HG03196 (cell line): ENCODE data around the gene DYNLL1.
"Not testable (repeated sequence)": the region's sequence is repeated elsewhere in the genome, so short reads cannot be mapped to it uniquely, and the experiment has no call there.

Source experiments
- ATAC-seq: cut with Tn5 transposase; IDR thresholded peaks from one replicate; pipeline ENCODE4 v1.9.1; 2021; ENCODE audit not compliant: unreplicated experiment

DYNLL1 gene

GRCh38 chr12:120504587-120504986, 8.7 kb downstream of the DYNLL1 start:
- no peak for ATAC-seq

GRCh38 chr12:120508537-120508936, 12.6 kb downstream of the DYNLL1 start:
- no peak for ATAC-seq

GRCh38 chr12:120514002-120514401, 18.1 kb downstream of the DYNLL1 start:
- no peak for ATAC-seq

GRCh38 chr12:120515496-120515895, 19.6 kb downstream of the DYNLL1 start:
- no peak for ATAC-seq

GRCh38 chr12:120519324-120519723, 23.4 kb downstream of the DYNLL1 start:
- ATAC-seq: not testable (repeated sequence)

- no peak for ATAC-seq
Observed at GRCh38 chr12:120522568-120522967, 26.7 kb downstream of the DYNLL1 start.

- ATAC-seq: peak; percentile 77
Observed at GRCh38 chr12:120528861-120529525, 33.1 kb downstream of the DYNLL1 start, which contains the start of gene COQ5. COQ5 (minus strand) TSS chr12:120529158; CDS start chr12:120529141, 17 bp downstream.

- ATAC-seq: no peak
Observed at GRCh38 chr12:120529641-120530417, 33.9 kb downstream of the DYNLL1 start.

- ATAC-seq: not testable (repeated sequence)
Observed at GRCh38 chr12:120530418-120530761, 34.5 kb downstream of the DYNLL1 start.

- ATAC-seq: no peak
Observed at GRCh38 chr12:120532701-120533238, 36.9 kb downstream of the DYNLL1 start.

- ATAC-seq: peak; percentile 66
Observed at GRCh38 chr12:120534203-120534702, 38.3 kb downstream of the DYNLL1 start, which contains the start of gene RNF10. RNF10 (plus strand) TSS chr12:120534356; CDS start chr12:120534812, 456 bp downstream.

GRCh38 chr12:120534703-120535655, 39.1 kb downstream of the DYNLL1 start:
- peak; percentile 28 for ATAC-seq

GRCh38 chr12:120536064-120536791, 40.3 kb downstream of the DYNLL1 start:
- no peak for ATAC-seq

- ATAC-seq: no peak
Observed at GRCh38 chr12:120537856-120538220, 41.9 kb downstream of the DYNLL1 start.

GRCh38 chr12:120538281-120539156, 42.6 kb downstream of the DYNLL1 start:
- no peak for ATAC-seq

GRCh38 chr12:120539303-120539702, 43.4 kb downstream of the DYNLL1 start:
- ATAC-seq: no peak

GRCh38 chr12:120540445-120540844, 44.5 kb downstream of the DYNLL1 start:
- no peak for ATAC-seq

GRCh38 chr12:120542166-120542565, 46.3 kb downstream of the DYNLL1 start:
- ATAC-seq: no peak

GRCh38 chr12:120544691-120545090, 48.8 kb downstream of the DYNLL1 start:
- no peak for ATAC-seq
